ENCODE data around the gene SLC38A4. TPM values are rescaled to one million over a fixed set of nuclear protein-coding genes. Genes with fewer than 3 reads are reported as not detected.

The SLC38A4 gene
- total and polyA plus RNA-seq, 9 of the 15 experiments (the other 6 are each of a cell fraction or from before 2014, with no cell fraction given): 0.16 TPM; not detected in 8

DNA sequence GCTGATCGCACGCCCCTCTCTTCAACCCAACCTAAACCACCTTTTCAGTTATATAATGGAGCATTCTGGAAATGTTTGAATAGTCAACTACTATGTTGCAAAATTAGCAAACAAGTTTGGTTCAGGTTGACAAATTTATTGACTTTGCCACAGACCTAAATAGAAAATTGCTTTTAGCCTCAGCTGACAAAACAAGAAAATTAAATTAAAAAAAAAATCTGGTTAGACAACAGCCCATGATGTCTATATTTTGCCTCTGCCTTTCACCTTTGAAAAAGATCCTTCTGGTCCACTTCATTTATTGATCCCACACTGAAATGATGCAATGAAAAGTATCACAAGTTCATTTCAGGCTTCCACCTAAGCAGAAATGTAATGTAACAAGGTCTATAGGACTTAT lies 17.5 kb downstream of the SLC38A4 start:
- no peaks in the 10 kb centered on the region for H3K27me3 ChIP-seq (ENCODE audit: control insufficient read depth in 2 of 2, insufficient read depth in 2 of 2, low read length in 2 of 2)
- no peak overlapping the region for H3K4me2 ChIP-seq (ENCODE audit: insufficient read depth, low read length)
- no peak overlapping the region for H3K27ac ChIP-seq (ENCODE audit: extremely low read depth, low read depth, low read length)
- H3K36me3 ChIP-seq (ENCODE audit: control insufficient read depth, insufficient read depth, low read length): no peaks in the 10 kb centered on the region
- in situ Hi-C loops (cut with MboI) (no loop called here), intact Hi-C loops (cut with micrococcal nuclease) (no loop called here)
- H3K9ac ChIP-seq (ENCODE audit: insufficient read depth in 1 of 2, low read depth in 2 of 2, low read length in 2 of 2): no peak overlapping the region
- H4K20me1 ChIP-seq (replicated peaks; ENCODE audit: control insufficient read depth, insufficient read depth, low read length): no peaks in the 10 kb centered on the region
- H3K9me3 ChIP-seq (replicated peaks; ENCODE audit: control insufficient read depth, insufficient read depth, low read depth, low read length): no peaks in the 10 kb centered on the region
- no peak for FAIRE-seq
- BruUV-seq (replicated peaks): no TSS peak
- no peak for DNase-seq (ENCODE audit: extremely low read depth in 1 of 4, low spot score in 3 of 4)
- H3K79me2 ChIP-seq (ENCODE audit: control insufficient read depth, insufficient read depth, low read length): no peaks in the 10 kb centered on the region
- ATAC-seq: no peak
- H3K9me1 ChIP-seq (ENCODE audit: control insufficient read depth, insufficient read depth, low read length): no peaks in the 10 kb centered on the region
- 0% methylated on average over 1 of the region's 2 CpGs for WGBS (ENCODE audit: insufficient coverage, low coverage, missing lambda C conversion rate)
- no peak overlapping the region for H2AFZ ChIP-seq (ENCODE audit: low read depth, low read length)
- H3K4me1 ChIP-seq (replicated peaks in 1 of 2; ENCODE audit: control insufficient read depth in 2 of 2, insufficient read depth in 2 of 2, low read length in 2 of 2): no peaks in the 10 kb centered on the region
- POLR2A ChIA-PET: interaction anchor here (0.6 kb wide), 1 partner anchor 13 kb away, joined by 4 read pairs; no protein-coding TSS in a partner anchor
- H3K4me3 ChIP-seq: no peak overlapping the region
- CTCF ChIA-PET (ENCODE audit: low intra/inter-chr PET ratio): no interaction called here
- TF ChIP-seq ZFPM2 (CRISPR knock-in tag; IDR thresholded peaks at IDR 0.05) (no peak), ZNF507 (tag; conservative IDR thresholded peaks at IDR 0.05) (no peak), ARID3A (IDR thresholded peaks at IDR 0.05; ENCODE audit: borderline replicate concordance, low read depth, low read length) (no peak), SPI1 (IDR thresholded peaks at IDR 0.05; ENCODE audit: borderline replicate concordance, low read depth, low read length) (no peak), PRPF4 (IDR thresholded peaks at IDR 0.05; ENCODE audit: insufficient read depth, low read depth, low read length, poor library complexity, severe bottlenecking) (no peak), SIN3B (IDR thresholded peaks at IDR 0.05; ENCODE audit: low read depth) (no peak), PTTG1 (tag; IDR thresholded peaks at IDR 0.05; ENCODE audit: low read depth) (no peak), ZNF347 (CRISPR knock-in tag; IDR thresholded peaks at IDR 0.05; ENCODE audit: low read depth) (no peak), ZNF3 (CRISPR knock-in tag; IDR thresholded peaks at IDR 0.05) (no peak), ZSCAN32 (CRISPR knock-in tag; IDR thresholded peaks at IDR 0.05) (no peak)
- TF ChIP-seq, protein P1, sequence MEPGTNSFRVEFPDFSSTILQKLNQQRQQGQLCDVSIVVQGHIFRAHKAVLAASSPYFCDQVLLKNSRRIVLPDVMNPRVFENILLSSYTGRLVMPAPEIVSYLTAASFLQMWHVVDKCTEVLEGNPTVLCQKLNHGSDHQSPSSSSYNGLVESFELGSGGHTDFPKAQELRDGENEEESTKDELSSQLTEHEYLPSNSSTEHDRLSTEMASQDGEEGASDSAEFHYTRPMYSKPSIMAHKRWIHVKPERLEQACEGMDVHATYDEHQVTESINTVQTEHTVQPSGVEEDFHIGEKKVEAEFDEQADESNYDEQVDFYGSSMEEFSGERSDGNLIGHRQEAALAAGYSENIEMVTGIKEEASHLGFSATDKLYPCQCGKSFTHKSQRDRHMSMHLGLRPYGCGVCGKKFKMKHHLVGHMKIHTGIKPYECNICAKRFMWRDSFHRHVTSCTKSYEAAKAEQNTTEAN (CRISPR knock-in tag; IDR thresholded peaks at IDR 0.05): no peak
- TF ChIP-seq, protein P2, sequence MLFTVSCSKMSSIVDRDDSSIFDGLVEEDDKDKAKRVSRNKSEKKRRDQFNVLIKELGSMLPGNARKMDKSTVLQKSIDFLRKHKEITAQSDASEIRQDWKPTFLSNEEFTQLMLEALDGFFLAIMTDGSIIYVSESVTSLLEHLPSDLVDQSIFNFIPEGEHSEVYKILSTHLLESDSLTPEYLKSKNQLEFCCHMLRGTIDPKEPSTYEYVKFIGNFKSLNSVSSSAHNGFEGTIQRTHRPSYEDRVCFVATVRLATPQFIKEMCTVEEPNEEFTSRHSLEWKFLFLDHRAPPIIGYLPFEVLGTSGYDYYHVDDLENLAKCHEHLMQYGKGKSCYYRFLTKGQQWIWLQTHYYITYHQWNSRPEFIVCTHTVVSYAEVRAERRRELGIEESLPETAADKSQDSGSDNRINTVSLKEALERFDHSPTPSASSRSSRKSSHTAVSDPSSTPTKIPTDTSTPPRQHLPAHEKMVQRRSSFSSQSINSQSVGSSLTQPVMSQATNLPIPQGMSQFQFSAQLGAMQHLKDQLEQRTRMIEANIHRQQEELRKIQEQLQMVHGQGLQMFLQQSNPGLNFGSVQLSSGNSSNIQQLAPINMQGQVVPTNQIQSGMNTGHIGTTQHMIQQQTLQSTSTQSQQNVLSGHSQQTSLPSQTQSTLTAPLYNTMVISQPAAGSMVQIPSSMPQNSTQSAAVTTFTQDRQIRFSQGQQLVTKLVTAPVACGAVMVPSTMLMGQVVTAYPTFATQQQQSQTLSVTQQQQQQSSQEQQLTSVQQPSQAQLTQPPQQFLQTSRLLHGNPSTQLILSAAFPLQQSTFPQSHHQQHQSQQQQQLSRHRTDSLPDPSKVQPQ (CRISPR knock-in tag; IDR thresholded peaks at IDR 0.05; ENCODE audit: borderline replicate concordance): no peak
- TF ChIP-seq, protein P3, sequence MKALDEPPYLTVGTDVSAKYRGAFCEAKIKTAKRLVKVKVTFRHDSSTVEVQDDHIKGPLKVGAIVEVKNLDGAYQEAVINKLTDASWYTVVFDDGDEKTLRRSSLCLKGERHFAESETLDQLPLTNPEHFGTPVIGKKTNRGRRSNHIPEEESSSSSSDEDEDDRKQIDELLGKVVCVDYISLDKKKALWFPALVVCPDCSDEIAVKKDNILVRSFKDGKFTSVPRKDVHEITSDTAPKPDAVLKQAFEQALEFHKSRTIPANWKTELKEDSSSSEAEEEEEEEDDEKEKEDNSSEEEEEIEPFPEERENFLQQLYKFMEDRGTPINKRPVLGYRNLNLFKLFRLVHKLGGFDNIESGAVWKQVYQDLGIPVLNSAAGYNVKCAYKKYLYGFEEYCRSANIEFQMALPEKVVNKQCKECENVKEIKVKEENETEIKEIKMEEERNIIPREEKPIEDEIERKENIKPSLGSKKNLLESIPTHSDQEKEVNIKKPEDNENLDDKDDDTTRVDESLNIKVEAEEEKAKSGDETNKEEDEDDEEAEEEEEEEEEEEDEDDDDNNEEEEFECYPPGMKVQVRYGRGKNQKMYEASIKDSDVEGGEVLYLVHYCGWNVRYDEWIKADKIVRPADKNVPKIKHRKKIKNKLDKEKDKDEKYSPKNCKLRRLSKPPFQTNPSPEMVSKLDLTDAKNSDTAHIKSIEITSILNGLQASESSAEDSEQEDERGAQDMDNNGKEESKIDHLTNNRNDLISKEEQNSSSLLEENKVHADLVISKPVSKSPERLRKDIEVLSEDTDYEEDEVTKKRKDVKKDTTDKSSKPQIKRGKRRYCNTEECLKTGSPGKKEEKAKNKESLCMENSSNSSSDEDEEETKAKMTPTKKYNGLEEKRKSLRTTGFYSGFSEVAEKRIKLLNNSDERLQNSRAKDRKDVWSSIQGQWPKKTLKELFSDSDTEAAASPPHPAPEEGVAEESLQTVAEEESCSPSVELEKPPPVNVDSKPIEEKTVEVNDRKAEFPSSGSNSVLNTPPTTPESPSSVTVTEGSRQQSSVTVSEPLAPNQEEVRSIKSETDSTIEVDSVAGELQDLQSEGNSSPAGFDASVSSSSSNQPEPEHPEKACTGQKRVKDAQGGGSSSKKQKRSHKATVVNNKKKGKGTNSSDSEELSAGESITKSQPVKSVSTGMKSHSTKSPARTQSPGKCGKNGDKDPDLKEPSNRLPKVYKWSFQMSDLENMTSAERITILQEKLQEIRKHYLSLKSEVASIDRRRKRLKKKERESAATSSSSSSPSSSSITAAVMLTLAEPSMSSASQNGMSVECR (CRISPR knock-in tag; IDR thresholded peaks at IDR 0.05): no peak
